H1 (cell line): ENCODE results near the gene PDIA5. TPM values are rescaled to one million over a fixed set of nuclear protein-coding genes. Genes with fewer than 3 reads are reported as not detected.

Source experiments
- ASH2L ChIP-seq: fragments of 200-600, 300-600 bp; sonication (generic); IDR thresholded peaks from one replicate; pipeline ENCODE4 v1.7.1; 2017; ENCODE audit warnings: low read length
- BRCA1 ChIP-seq: IDR thresholded peaks from 2 replicates; pipeline ENCODE4 v1.6.1; 2012; ENCODE audit warnings: low read depth, low read length, improper control_type of control experiment
- CBX5 ChIP-seq: fragments of 300-800, 300-1000 bp; sonication (generic); IDR thresholded peaks from 2 replicates; pipeline ENCODE4 v1.7.1; 2016; ENCODE audit warnings: antibody characterized with exemption, low read length, low read depth
- CBX8 ChIP-seq: fragments of 300-800, 300-1000 bp; sonication (generic); IDR thresholded peaks from 2 replicates; pipeline ENCODE4 v1.7.1; 2016; ENCODE audit warnings: low read depth, low read length, borderline replicate concordance
- CREB1 ChIP-seq: IDR thresholded peaks from 2 replicates; pipeline ENCODE4 v1.6.1; 2012; ENCODE audit warnings: inconsistent platforms
- EP300 ChIP-seq, 2 experiments: IDR thresholded peaks; 1 replicate in 1 of 2; 2 replicates in 1 of 2; pipeline ENCODE4 v1.6.1; 2011 to 2012; ENCODE audit warnings: low read depth in 2 of 2, low read length in 2 of 2, mild to moderate bottlenecking in 2 of 2, borderline replicate concordance in 1 of 2, inconsistent platforms in 1 of 2, moderate library complexity in 1 of 2
- EZH2 ChIP-seq: fragments of 200-600 bp; sonication (generic); IDR thresholded peaks from 2 replicates; pipeline ENCODE4 v1.7.1; 2012; ENCODE audit warnings: low read depth, mild to moderate bottlenecking, moderate library complexity, low read length, inconsistent platforms; ENCODE audit not compliant: severe bottlenecking
- FOSL1 ChIP-seq: IDR thresholded peaks from 2 replicates; pipeline ENCODE4 v1.6.1; 2011; ENCODE audit warnings: mild to moderate bottlenecking, low read depth, low read length, moderate library complexity; ENCODE audit not compliant: insufficient read depth
- GTF2F1 ChIP-seq: IDR thresholded peaks from 2 replicates; pipeline ENCODE4 v1.6.1; 2012; ENCODE audit warnings: low read depth, low read length, improper control_type of control experiment, borderline replicate concordance
- HDAC6 ChIP-seq: IDR thresholded peaks from one replicate; pipeline ENCODE4 v1.7.1; 2012; ENCODE audit warnings: low read depth, mild to moderate bottlenecking, inconsistent platforms, low read length, moderate library complexity
- JUN ChIP-seq: IDR thresholded peaks from 2 replicates; pipeline ENCODE4 v1.6.1; 2011; ENCODE audit warnings: low read depth, mild to moderate bottlenecking, improper control_type of control experiment, low read length
- KDM1A ChIP-seq: fragments of 200-600, 300-600 bp; sonication (generic); IDR thresholded peaks from 2 replicates; pipeline ENCODE4 v1.7.1; 2016; ENCODE audit warnings: mild to moderate bottlenecking, low read length, borderline replicate concordance
- KDM5A ChIP-seq: fragments of 200-600 bp; IDR thresholded peaks from 2 replicates; pipeline ENCODE4 v1.7.1; 2012; ENCODE audit warnings: mild to moderate bottlenecking, low read length, inconsistent platforms, mixed read lengths
- RBBP5 ChIP-seq: IDR thresholded peaks from 2 replicates; pipeline ENCODE4 v1.7.1; 2012; ENCODE audit warnings: low read depth, mild to moderate bottlenecking, inconsistent platforms, low read length, moderate library complexity, borderline replicate concordance
- RFX5 ChIP-seq: IDR thresholded peaks from 2 replicates; pipeline ENCODE4 v1.6.1; 2011; ENCODE audit warnings: low read depth, low read length, improper control_type of control experiment, borderline replicate concordance
- RXRA ChIP-seq: IDR thresholded peaks from 2 replicates; pipeline ENCODE4 v1.6.1; 2011; ENCODE audit warnings: low read depth, mild to moderate bottlenecking, low read length, moderate library complexity; ENCODE audit not compliant: insufficient read depth
- SAP30 ChIP-seq: fragments of 300-600 bp; sonication (generic); IDR thresholded peaks from 2 replicates; pipeline ENCODE4 v1.7.1; 2012; ENCODE audit warnings: low read length, moderate library complexity, mild to moderate bottlenecking, inconsistent platforms; ENCODE audit not compliant: insufficient read depth, insufficient replicate concordance
- SIX5 ChIP-seq: IDR thresholded peaks from 2 replicates; pipeline ENCODE4 v1.6.1; 2011; ENCODE audit warnings: mild to moderate bottlenecking, low read depth, low read length
- SP1 ChIP-seq: IDR thresholded peaks from 2 replicates; pipeline ENCODE4 v1.6.1; 2011; ENCODE audit warnings: low read depth, low read length
- SRF ChIP-seq: IDR thresholded peaks from 2 replicates; pipeline ENCODE4 v1.6.1; 2011; ENCODE audit warnings: mild to moderate bottlenecking, low read depth, low read length, moderate library complexity
- TBP ChIP-seq: IDR thresholded peaks from 2 replicates; pipeline ENCODE4 v1.6.1; 2011; ENCODE audit warnings: low read depth, low read length, improper control_type of control experiment
- TEAD4 ChIP-seq: IDR thresholded peaks from 2 replicates; pipeline ENCODE4 v1.6.1; 2012; ENCODE audit warnings: low read depth, low read length, inconsistent platforms, mixed read lengths
- USF2 ChIP-seq: IDR thresholded peaks from 2 replicates; pipeline ENCODE4 v1.6.1; 2011; ENCODE audit warnings: low read length, improper control_type of control experiment
- polyA plus RNA-seq, 7 experiments: library from polyadenylated mRNA; depleted of rRNA in 3 of 7; stranded (reverse) in 5 of 7; unstranded in 2 of 7; fragments of >200 nt in 5 of 7; fragments of 200-250 nt in 2 of 7; gene quantifications; 1 replicate in 5 of 7; 2 replicates in 1 of 7; 4 replicates in 1 of 7; pipeline versions ENCODE4 v1.2.1 to v1.2.3, GENCODE V29; 2011 to 2013; ENCODE audit warnings: missing spikeins in 2 of 7, mixed read lengths in 2 of 7
- total RNA-seq: library from RNA; stranded (reverse); fragmentation: NEBNext Ultra II Directional; extraction: Animal tissue kit (Norgen Biotek cat#: 25700); gene quantifications from 2 replicates; pipeline ENCODE4 v1.2.1, GENCODE V29; 2021

PDIA5 gene
- total and polyA plus RNA-seq, 2 of the 8 experiments (the other 6 are each of a cell fraction or from before 2014, with no cell fraction given), result 18.2 to 32.8 TPM

- 0 out of 2 replicates have a peak, but pooled peaks have one; percentile 6 for TF ChIP-seq CREB1
- no peak for TF ChIP-seq JUN
- no peak for TF ChIP-seq GTF2F1
- TF ChIP-seq RBBP5, result peak; percentile 94
- no peak for TF ChIP-seq HDAC6
- TF ChIP-seq SRF, result no peak
- no peak for TF ChIP-seq RFX5
- no peak for TF ChIP-seq TBP
- TF ChIP-seq KDM5A, result no peak
- TF ChIP-seq RXRA, result no peak
- no peak for TF ChIP-seq TEAD4
- TF ChIP-seq SP1, result no peak
- no peak for TF ChIP-seq CBX5
- TF ChIP-seq SIX5, result no peak
- peak; percentile 97 for TF ChIP-seq ASH2L
- no peak for TF ChIP-seq BRCA1
- no peak for TF ChIP-seq FOSL1
- TF ChIP-seq EP300 (IDR thresholded peaks at IDR 0.05; ENCODE audit: borderline replicate concordance in 1 of 2, low read depth in 2 of 2, low read length in 2 of 2), result peak in 1 of 2 experiments; percentile 48; a peak in 1 of 3 replicates
- TF ChIP-seq KDM1A, result no peak
- TF ChIP-seq CBX8, result no peak
- TF ChIP-seq USF2, result no peak
- TF ChIP-seq EZH2, result no peak
- peak; percentile 53 for TF ChIP-seq SAP30
These were observed 40.1 kb upstream of the PDIA5 start (continued) for GRCh38 chr3:123026565-123027291.
